HepG2 (cell line): ENCODE data around the gene HSPA1B. TPM values are rescaled to one million over a fixed set of nuclear protein-coding genes. Genes with fewer than 3 reads are reported as not detected.

Source experiments
- KMT2A ChIP-seq: sonication (generic); formaldehyde crosslinking; IDR thresholded peaks from 2 replicates; pipeline ENCODE4 v1.4.0; 2020; ENCODE audit warnings: missing genetic modification reagents
- MTF1 ChIP-seq: sonication (generic); formaldehyde crosslinking; IDR thresholded peaks from 2 replicates; pipeline ENCODE4 v1.5.0; 2020; ENCODE audit warnings: missing genetic modification reagents
- ZBTB40 ChIP-seq, 2 experiments: fragments of 450-650 bp in 1 of 2; sonication (generic) in 1 of 2; formaldehyde crosslinking in 1 of 2; IDR thresholded peaks; 2 replicates each; pipeline versions ENCODE4 v1.6.1 to v1.8.0; 2016 to 2022; ENCODE audit warnings: antibody characterized with exemption in 1 of 2, mild to moderate bottlenecking in 1 of 2, missing genetic modification reagents in 1 of 2
- ZKSCAN5 ChIP-seq: sonication (generic); formaldehyde crosslinking; IDR thresholded peaks from 2 replicates; pipeline ENCODE4 v1.5.1; 2020; ENCODE audit warnings: mild to moderate bottlenecking, missing genetic modification reagents
- ZNF343 ChIP-seq: sonication (generic); formaldehyde crosslinking; IDR thresholded peaks from 2 replicates; pipeline ENCODE4 v1.4.0; 2020; ENCODE audit warnings: mild to moderate bottlenecking, missing genetic modification reagents
- ZNF607 ChIP-seq: sonication (generic); formaldehyde crosslinking; IDR thresholded peaks from 2 replicates; pipeline ENCODE4 v1.5.1; 2020; ENCODE audit warnings: missing genetic modification reagents, mild to moderate bottlenecking, borderline replicate concordance
- ZNF75D ChIP-seq: sonication (generic); formaldehyde crosslinking; IDR thresholded peaks from 2 replicates; pipeline ENCODE4 v1.8.1; 2023; ENCODE audit warnings: missing genetic modification reagents, mild to moderate bottlenecking, borderline replicate concordance
- polyA plus RNA-seq, 8 experiments: library from polyadenylated mRNA; depleted of rRNA in 3 of 8; stranded (reverse) in 7 of 8; unstranded in 1 of 8; fragments of >200 nt; fragmentation: Illumina TruSeq in 4 of 8; extraction: Trizol in 4 of 8; gene quantifications; 2 replicates each; pipeline versions ENCODE4 v1.2.1 to v1.2.3, GENCODE V29; 2011 to 2016; ENCODE audit warnings: low read depth in 4 of 8, missing spikeins in 1 of 8, mixed read lengths in 1 of 8; ENCODE audit not compliant: insufficient read depth in 1 of 8
- total RNA-seq, 5 experiments: library from RNA; depleted of rRNA; stranded (reverse); fragments of >200 nt; fragmentation: Illumina TruSeq; extraction: Trizol; gene quantifications; 2 replicates each; pipeline ENCODE4 v1.2.3, GENCODE V29; 2016; ENCODE audit warnings: low read depth in 1 of 5
- TF ChIP-seq, protein P1 (sequence below): sonication (generic); formaldehyde crosslinking; conservative IDR thresholded peaks from 2 replicates; pipeline ENCODE4 v1.4.0; 2020; ENCODE audit warnings: missing genetic modification reagents
- TF ChIP-seq, protein P2 (sequence below): sonication (generic); formaldehyde crosslinking; IDR thresholded peaks from 2 replicates; pipeline ENCODE4 v1.4.0; 2020; ENCODE audit warnings: missing genetic modification reagents

HSPA1B gene
- total and polyA plus RNA-seq, 2 of the 13 experiments (the other 11 are each of a cell fraction or from before 2014, with no cell fraction given): 26.0 to 186 TPM

DNA sequence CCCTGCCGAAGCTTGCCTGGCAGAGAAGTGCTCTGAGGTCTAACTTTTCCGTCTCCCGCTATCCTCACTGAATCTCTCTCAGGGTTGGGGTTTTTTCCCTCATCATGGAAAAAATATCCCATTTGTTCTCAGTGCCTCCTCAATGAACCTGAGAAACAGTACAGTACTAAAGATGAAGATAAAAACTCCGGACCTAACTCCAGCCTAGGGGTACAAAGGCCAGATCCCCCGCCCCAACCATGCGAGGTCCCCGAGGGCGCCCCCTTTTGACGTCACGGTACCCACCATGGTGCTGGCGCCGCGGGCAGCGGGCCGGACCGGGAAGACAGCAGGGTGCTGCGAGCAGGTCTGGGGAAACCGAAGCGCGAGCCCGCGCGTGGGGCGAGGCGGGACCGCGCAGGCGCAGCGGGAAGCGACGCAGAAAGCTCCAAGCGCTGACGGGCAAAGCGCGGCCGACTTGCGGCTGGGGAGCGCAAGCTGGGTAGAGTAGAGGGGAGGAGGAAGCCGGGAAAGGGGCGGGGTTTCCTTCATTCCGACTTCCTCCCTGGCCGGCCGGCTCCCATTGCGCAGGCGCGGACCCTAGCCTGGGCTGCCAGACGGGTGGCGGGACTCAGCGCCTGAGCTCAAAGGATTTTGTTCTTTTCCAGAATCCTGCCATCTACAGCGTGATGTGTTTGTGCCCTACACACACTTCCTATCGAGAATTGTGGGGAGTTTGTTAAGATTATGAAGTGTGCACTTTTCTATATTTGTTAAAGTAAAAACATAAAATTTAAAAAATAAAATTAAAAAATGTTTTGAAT is 20.9 kb upstream of the HSPA1B start, which contains the start of gene LSM2 (continued):
- TF ChIP-seq, protein P1, sequence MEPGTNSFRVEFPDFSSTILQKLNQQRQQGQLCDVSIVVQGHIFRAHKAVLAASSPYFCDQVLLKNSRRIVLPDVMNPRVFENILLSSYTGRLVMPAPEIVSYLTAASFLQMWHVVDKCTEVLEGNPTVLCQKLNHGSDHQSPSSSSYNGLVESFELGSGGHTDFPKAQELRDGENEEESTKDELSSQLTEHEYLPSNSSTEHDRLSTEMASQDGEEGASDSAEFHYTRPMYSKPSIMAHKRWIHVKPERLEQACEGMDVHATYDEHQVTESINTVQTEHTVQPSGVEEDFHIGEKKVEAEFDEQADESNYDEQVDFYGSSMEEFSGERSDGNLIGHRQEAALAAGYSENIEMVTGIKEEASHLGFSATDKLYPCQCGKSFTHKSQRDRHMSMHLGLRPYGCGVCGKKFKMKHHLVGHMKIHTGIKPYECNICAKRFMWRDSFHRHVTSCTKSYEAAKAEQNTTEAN (CRISPR knock-in tag): peak; percentile 64
- TF ChIP-seq, protein P2, sequence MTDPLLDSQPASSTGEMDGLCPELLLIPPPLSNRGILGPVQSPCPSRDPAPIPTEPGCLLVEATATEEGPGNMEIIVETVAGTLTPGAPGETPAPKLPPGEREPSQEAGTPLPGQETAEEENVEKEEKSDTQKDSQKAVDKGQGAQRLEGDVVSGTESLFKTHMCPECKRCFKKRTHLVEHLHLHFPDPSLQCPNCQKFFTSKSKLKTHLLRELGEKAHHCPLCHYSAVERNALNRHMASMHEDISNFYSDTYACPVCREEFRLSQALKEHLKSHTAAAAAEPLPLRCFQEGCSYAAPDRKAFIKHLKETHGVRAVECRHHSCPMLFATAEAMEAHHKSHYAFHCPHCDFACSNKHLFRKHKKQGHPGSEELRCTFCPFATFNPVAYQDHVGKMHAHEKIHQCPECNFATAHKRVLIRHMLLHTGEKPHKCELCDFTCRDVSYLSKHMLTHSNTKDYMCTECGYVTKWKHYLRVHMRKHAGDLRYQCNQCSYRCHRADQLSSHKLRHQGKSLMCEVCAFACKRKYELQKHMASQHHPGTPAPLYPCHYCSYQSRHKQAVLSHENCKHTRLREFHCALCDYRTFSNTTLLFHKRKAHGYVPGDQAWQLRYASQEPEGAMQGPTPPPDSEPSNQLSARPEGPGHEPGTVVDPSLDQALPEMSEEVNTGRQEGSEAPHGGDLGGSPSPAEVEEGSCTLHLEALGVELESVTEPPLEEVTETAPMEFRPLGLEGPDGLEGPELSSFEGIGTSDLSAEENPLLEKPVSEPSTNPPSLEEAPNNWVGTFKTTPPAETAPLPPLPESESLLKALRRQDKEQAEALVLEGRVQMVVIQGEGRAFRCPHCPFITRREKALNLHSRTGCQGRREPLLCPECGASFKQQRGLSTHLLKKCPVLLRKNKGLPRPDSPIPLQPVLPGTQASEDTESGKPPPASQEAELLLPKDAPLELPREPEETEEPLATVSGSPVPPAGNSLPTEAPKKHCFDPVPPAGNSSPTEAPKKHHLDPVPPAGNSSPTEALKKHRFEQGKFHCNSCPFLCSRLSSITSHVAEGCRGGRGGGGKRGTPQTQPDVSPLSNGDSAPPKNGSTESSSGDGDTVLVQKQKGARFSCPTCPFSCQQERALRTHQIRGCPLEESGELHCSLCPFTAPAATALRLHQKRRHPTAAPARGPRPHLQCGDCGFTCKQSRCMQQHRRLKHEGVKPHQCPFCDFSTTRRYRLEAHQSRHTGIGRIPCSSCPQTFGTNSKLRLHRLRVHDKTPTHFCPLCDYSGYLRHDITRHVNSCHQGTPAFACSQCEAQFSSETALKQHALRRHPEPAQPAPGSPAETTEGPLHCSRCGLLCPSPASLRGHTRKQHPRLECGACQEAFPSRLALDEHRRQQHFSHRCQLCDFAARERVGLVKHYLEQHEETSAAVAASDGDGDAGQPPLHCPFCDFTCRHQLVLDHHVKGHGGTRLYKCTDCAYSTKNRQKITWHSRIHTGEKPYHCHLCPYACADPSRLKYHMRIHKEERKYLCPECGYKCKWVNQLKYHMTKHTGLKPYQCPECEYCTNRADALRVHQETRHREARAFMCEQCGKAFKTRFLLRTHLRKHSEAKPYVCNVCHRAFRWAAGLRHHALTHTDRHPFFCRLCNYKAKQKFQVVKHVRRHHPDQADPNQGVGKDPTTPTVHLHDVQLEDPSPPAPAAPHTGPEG (CRISPR knock-in tag): peak; percentile 80
- TF ChIP-seq ZKSCAN5 (CRISPR knock-in tag) (no peak), ZNF607 (CRISPR knock-in tag) (peak; percentile 78; the same call in 1 of the 2 replicates), ZBTB40 (IDR thresholded peaks at IDR 0.05) (no peak), ZBTB40 (CRISPR knock-in tag; IDR thresholded peaks at IDR 0.05) (peak; percentile 86; the same call in 1 of the 2 replicates), ZNF343 (CRISPR knock-in tag) (peak; percentile 98), ZNF75D (CRISPR knock-in tag) (no peak), KMT2A (CRISPR knock-in tag) (peak; percentile 78), MTF1 (no peak)
